Stimulated activated naive CD4-positive, alpha-beta T cell treated with Interleukin-2 at 50 U/mL for 16 hours (primary cell): ENCODE results near the gene PLA1A.

ENCODE experiments used
- DNase-seq: peaks from one replicate; lab custom pipeline; 2025; lab: John Stamatoyannopoulos, UW

The PLA1A gene

DNA sequence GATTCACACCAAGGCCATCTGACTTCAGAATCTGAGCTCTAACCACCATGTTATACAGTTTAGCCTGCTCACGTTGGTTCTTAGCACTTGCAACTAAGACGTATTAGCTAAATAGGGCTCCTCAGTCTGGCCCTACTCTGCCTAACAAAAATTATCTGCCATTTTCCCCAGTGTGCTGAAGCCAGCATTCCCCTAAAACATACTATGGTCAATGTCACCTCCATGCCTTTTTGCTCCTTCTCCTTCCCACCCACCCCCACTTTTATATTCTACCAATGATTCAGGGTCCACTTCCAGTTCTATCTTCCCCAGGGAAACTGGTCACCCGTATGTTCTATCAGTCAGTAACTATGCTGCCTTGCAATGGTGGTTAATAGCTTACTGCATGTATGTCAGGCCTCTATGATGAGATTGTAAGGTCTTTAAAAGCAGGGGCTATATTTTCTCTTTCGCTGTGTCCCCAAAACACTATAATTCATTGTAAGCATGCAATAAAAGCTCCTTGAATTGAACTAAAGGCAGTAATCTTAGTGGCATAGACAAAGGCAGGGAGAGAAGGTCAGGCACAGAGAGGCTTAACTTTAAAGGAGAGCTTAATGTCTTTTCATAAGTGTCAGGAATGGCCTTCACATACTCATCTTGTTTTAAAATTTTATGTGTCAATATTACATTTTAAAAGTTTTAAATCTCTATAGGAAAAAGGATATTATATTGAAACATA, 39.4 kb downstream of the PLA1A start:
- DNase-seq = no peak

DNA sequence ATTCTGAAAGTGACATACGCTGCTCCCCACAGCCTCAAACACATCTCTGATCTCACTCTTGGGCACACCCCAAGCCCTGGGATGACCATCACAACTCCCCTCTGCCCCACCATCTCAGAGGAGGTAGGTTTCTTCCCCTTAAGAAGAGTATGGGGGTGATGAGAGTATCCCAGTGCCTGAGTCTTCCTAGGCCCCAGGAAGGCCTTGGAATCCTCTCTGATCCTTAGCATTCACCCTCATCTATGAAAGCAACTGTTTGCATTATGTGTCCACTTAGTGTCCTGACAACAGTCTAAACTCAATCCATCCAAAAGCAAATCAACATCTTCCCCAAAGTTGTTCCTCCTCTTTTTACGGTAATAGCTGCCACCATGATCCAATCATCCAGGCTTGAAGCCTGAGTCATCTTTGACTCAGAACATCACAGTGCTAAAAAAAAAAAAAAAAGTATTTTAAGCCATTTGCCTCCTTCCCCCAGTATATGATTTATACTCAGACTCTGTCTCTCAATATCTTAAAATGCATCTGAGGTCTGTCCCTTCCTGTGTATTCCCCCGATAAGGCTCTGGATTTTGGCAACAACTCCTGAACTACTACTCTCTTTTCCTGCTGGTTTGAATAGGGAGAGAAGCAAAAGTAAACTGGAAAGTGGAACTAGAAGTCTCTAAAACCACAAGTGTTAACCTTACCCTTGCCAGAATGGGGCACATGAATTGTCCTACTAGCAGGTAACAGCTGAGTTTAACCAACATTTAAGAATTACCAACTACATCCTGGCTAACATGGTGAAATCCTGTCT, 40.2 kb downstream of the PLA1A start:
- no peak for DNase-seq

DNA sequence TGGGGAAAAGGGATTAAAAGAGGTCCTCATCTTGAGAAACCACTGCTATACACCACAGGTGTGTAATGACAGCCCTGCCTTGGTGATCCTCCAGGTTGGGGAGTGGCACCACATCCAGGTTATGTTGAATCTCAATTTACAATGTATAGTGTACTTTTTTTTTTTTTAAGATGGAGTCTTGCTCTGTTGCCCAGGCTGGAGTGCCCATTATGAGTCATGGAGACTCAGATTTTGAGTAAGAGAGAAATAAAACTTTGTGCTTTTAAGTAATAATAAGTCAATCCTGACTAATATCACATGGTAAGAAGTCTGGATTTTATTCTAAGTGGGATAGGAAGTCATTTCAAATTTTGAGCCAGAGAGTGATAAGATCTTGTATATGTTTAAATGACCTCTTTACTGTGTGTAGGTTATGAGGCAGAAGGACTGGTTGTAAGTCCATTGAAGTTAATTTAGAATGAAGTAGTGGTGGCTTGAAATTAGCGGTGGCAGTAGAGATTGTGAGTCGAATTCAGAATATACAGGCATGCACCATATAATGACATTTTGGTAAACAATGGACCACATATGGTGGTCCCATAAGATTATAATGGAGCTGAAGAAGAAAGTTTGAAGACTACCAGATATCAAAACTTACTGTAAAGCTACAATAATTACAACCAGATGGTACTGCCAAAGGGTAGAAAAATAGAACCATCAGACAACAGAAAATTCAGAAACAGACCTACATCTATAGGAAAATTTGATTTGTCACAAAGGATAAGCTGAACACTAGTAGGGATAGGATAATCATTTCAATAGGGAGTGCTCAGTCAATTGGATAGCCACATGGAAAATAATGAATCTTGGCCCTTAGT, 42.0 kb downstream of the PLA1A start:
- no peak for DNase-seq

DNA sequence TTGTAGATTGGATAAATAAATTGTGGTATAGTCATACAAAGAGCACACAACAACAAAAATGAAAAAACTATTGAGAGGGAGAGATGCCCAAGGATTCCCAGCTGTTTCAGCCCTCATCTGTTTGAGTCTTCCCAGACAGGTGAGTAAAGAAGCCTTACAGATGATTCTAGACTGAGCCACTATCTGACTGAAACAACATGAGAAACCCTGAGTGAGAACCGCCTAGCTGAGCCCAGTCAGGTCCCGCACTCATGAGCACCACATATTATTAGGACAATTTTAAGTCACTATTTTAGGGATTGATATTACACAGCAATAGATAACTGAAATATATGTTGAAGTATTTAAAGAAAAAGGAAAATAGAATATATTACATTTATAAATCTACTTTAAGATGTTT, 43.7 kb downstream of the PLA1A start:
- DNase-seq = no peak

DNA sequence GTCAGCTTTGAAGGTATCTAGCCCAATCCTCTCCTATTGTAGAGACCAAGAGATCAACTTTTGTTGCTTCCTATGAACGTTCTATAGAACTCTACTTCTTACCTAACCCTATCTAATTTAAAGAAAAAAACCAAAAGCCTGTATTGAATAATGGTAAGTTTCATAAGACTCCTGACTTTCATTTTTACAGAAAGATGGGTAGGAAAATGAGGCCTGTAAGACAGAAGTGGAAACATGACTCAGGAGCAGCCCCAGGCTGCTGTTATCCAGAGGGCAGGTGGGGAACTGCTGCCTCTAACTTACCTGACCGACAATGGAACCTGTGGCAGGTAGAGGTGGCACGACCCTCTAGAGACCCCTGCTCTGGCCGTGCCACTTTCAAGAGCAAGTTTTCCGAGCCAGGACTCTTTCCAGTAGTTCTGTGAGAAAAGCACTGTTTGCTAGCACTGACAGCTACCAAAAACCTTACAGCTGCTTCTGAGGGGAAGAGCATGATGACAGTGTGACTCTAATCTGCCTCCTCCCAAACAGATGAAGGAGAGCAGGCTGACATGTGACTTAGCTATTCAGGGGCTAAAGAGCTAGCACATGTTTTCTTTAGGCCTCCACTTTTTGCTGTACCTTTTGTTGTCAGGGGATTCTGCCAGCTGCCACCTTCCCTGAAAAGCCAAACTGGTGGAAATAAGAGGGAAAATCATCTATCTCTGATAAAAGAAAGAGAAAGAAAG, 45.2 kb downstream of the PLA1A start:
- no peak for DNase-seq

DNA sequence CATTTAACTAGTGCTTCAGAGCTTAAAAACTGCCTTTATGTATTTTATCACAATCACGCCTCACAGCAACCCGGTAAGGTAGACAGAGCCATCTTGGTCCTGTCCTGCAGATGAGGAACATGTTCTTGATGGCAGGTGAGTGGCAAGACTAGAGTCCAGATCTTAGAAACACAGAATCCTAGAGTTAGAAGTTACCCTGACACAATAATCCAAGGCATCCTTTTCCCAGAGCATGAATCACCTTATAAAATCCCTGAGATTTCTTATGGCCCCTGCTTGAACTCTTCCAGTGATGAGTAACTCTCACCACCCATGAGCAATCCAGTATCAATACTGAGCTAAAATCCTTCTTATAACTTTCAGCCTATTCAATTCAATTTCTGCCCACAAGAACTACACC, 45.8 kb downstream of the PLA1A start:
- DNase-seq = no peak

DNA sequence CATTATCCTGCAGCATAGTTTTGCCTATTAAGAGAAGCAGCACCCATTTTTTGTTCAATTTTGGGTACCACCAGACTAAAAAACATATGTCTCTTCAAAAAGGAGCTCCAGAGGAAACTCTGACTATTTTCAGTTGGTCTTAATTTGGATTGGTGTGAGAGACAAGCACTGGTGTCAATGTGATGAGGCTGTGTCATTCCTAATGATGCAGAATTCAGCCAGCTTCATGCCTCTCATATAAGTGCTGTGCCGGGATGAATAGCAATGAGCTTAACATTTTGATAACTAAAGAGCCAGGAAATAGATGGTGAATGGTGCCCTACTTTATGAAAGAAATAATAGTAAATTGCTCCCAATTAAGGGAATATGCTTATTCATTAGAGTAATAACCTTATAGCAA, 46.8 kb downstream of the PLA1A start:
- DNase-seq = no peak

DNA sequence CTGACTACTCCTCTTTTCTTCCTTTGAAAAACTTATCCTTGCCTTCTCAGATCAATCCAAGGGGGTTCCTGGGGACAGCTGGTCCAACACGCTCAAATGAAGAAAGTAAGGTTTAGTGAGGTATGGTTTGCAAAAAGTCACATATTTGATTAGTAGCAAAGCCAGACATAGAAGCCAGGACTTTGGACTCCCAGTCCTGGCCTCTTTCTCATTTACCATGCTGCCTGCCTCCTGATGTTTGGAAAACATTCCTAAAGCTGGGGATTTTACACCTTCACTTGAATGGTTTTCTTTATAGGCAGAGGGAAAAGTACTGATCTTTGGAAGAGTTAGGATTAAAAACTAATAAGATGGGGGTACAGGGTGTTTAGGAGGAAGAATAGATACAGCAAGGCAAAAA, 48.1 kb downstream of the PLA1A start:
- no peak for DNase-seq

DNA sequence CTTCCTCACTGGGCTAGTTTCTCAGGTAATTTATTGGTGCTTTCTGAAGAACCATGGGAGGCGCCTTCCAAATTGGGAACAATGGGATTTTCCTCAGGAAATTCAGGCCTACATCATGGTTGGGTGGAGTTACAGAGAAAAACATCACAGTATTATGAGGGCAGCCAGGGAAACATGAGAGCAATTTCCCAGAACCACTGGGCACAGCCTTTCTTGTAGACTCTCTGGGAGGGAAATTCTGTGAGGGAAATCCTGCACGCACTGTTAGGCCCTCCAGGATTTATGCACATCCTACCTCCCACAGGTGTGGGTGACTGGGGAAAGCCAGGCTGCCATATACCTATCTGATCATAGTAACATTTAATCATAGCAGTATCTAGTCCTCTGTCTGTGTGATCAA, 49.5 kb downstream of the PLA1A start:
- DNase-seq = no peak

DNA sequence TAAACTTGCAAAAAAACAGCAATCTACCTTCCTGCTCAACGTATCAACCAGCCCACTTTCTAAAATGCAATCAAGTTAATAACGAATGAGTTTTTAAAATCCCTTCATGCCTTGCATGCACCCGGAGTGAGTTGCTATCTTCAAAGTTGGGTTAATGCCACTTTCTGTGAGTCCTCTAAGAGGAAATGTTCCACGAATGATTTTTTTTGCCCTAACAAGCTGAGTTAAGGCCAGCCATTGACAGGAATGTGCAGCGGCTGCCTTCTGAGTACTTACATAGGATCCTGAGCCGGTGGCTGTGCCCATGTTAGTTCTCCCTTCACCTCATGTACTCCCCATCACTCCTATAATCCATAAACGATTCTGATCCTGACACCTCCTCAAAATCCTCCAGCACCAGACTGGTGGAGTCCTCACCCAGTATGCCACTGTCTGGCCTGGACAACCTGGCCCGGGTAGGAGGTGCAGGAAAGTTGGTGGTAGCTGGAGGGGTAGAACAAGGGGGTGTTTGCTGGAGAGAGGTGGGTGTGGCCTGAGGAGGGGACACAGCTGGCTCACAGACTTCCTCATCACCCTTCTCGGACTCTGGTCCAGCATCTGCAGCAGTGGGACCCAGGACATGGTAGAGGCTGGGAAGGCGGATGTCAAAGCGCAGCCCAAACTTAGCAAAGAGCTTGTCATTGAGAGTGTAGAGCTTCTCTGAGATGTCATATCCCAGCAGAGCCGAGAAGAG, 50.3 kb downstream of the PLA1A start:
- no peak for DNase-seq

DNA sequence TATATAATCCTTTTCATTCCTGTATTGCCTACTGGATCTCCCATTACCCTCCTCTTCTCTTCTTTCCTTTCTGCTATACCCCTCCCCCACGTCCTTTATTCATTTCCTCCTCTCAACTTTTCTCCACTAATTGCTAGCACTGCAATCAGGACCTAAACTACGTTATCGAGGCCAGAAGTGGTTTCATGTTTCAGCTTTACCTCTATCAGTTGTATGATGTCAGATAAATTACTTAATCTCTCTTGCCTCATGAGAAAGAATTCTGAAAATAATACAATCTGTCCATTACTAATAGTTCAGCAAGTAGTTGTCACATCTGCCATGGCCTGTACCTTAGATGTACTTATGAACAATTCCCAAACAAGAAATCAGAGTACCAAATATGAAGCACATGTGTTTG, 52.1 kb downstream of the PLA1A start:
- no peak for DNase-seq

DNA sequence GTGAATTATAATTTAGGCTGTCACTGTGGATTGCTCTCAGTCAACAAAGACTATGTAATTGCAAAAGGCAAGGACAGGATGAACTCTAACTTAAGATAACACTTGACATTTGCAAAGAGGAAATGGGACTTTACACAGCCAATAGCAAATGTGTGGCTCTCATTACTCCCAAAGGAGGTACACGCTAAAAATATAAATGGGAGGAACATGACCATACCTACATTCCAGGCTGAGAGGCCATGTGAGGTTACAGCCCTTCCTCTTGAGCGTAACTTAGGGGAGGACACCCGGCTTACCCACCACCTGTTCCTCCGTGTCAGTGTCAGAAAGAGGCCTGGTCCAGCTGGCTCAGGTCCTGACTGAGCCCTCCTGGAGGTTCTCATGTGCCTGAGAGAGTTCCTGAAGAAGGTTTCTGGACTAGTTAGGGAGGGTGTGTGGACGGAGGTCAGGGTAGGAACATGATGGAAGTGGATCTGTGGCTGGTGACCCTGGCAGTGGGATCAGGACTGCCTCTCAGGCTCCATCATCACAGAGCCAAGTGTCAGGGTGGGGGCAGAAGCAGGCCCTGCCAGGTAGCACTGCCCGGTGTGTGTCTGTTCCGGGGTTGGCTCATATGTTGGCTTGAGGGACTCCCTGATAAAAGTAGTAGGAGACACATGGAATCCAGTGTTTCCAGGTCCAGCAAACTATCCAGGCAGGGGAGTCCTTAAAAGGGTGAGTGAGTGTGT, 54.8 kb downstream of the PLA1A start:
- DNase-seq = no peak

DNA sequence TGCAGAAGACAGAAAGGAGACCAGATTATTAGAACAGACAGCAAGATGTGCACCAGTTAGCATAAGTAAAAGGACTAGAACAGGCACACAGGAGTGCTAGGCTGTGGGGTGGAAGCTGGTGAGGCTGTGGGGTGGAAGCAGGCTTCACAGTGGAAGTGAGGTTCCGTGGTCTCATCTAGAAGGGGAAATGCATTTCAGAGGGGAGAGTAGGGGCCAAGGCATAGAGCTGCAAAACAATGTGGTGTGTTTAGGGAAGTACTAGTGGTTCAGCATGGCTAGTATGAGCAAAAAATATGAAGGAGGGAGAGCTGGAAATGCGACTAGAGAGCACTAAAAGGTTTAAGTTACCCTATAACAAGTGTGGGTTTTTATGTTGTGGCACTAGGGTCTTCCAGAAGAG, 56.2 kb downstream of the PLA1A start:
- DNase-seq = no peak

DNA sequence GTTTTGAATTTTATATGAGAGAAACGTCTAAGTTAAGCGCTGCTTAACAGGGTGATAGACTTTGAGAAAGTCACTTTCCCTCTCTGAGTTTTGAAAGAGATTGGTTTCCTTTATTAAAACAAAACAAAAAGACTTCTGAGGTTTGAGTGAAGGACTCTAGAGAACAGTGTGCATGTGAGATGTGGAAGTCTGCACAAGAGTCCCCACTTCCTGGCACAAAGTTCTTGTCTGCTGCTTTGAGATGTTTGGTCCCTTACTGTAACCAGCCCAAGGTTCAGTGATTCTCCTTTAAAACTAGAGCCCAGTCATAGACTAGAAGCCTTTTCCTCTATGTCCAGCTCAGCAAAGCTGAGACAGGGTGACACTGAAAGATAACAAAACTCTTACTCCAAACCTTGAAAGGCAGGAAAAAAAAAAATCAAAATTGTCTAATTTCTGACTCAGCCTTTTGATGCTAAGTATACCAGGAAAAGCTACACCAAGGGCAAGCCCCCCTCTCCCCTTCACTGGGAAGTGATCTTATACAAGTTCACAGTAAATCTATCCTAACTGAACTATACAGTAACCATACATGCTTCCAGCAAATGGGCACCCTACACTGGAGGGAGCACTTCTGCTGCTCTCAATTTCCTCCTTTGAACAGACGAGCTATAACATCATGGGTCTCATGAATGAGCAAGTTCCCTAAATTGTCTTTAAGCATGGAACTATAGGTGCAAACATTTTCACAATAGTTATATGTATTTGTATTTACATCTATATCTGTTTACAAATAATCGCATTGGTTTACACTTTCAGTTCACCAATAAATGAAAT, 60.4 kb downstream of the PLA1A start:
- DNase-seq = no peak

DNA sequence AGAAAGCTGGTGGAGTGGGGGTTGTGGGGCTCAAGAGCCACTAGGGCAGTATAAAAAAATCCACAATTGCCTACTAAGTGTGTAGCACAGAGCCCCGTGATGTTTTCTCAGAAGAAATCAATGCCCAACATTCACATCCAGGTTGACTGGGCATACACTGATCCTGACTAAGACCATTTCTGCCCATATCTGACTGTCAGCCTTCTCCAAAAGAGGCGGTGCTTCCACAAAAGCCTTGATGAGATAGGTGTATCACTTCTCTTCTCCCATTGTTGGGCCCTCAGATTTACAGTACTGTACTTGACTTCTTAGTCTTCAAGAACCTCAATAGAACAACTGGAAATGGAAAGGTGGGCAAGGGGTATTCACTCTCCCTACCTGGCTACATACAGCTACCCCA, 61.3 kb downstream of the PLA1A start:
- DNase-seq = no peak

DNA sequence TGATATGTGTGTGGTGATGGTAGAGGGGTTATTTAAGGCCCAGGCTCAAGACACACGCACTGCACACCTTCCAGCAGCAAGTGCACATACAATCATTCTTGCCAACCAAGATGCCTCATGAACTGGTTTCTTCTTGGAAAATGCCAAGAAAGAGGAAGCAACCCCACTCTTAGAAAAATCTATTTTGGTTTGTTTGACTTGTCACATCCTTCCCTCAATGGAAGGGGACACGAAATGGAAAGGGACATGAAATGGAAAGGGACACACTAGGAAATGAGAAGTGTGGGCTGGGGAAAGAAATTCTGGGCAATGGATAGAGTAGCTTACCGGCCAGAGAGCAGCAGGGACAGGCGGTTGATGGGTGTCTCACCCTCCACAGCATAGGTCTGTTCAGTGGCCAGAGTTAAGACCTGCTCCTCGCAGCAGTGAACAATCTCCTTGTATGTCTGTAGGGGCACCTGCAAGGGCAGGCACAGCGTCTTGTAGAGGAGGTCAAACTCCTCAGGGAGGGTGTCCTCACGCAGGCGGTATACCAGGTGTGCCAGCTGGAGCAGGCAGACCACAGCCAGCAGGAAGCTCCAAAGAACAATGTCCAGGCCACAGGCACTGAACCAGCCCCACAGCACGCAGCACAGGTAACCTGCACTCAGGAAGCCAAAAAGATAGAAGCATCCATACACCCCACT, 62.1 kb downstream of the PLA1A start:
- no peak for DNase-seq

DNA sequence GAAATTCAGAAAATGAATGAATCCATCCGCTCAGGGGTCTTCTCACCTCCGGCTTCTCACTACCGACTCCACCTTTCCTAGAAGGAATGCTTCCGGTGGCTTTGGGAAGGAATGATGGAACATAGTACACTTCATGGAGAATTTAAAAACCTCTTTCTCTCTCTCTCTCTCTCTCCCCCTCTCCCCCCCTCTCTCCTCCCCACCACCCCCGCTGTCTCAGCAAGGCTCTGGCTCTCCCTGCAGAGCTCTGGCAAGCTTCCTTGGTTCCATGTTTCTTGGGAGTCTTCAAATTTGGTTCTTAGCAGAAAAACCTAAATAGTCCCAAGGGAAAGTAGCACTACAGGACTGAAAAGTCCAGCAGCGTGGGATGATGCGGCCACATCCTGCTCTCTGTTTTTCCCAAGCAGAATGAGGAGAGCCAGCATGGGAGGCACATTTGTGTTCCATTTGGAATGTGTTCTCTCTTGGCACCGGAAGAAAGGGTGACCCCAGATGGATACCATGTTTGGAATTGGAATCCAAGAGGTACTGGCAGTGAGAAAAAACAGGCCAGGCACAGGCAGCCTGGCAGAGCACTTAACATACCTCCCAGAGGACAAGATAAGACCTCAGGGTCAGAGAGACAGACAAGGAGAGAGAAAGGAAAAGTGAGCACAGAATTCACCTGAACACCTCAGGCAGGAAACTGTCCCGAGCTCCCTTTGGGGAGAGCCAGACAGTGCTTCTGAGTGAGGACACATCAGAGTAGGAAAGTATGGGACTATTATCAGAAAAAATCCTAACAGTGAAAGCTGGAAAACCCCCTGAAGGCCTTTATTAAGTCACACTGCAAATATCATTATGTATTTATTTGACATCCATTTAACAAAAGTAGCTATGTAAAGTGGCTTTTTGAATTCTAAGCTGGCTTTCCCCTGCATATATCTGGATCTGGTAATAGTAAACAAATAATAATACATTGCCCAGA, 63.1 kb downstream of the PLA1A start, which contains the start of gene POPDC2:
TSS of gene POPDC2 (minus strand) at position 116 of the 967 bp plus-strand sequence. CDS start 166 bp downstream, outside the sequence.
- no peak for DNase-seq
